NCI-H146 treated with DMSO at 0.1 percent for 48 hours (cell line): ENCODE measurements around the gene GDF11.
"Not testable (repeated sequence)": the region's sequence is repeated elsewhere in the genome, so short reads cannot be mapped to it uniquely, and the experiment has no call there.

Experiments used
- DNase-seq: peaks from one replicate; lab custom pipeline; 2025; ENCODE audit not compliant: unreplicated experiment; lab: John Stamatoyannopoulos, UW

GDF11 gene

GRCh38 chr12:55738123-55739024 lies 4.5 kb upstream of the GDF11 start:
- DNase-seq = peak; percentile 90

GRCh38 chr12:55739025-55739378 lies 3.9 kb upstream of the GDF11 start:
- no peak for DNase-seq

GRCh38 chr12:55741931-55742680 lies 816 bp upstream of the GDF11 start:
- DNase-seq = peak; percentile 7

- DNase-seq = peak; percentile 16
Observed at GRCh38 chr12:55743406-55744339, 751 bp downstream of the GDF11 start.

- DNase-seq = no peak
Observed at GRCh38 chr12:55744340-55745030, 1.6 kb downstream of the GDF11 start.

- no peak for DNase-seq
Observed at GRCh38 chr12:55745361-55746173, 2.6 kb downstream of the GDF11 start.

- no peak for DNase-seq
Observed at GRCh38 chr12:55746174-55746912, 3.4 kb downstream of the GDF11 start.

- DNase-seq = no peak
Observed at GRCh38 chr12:55746913-55747231, 4.0 kb downstream of the GDF11 start.

- DNase-seq = no peak
Observed at GRCh38 chr12:55748230-55748993, 5.5 kb downstream of the GDF11 start.

- no peak for DNase-seq
Observed at GRCh38 chr12:55755246-55755645, 12.3 kb downstream of the GDF11 start.

GRCh38 chr12:55757701-55758100 lies 14.8 kb downstream of the GDF11 start:
- no peak for DNase-seq

GRCh38 chr12:55758575-55758974 lies 15.7 kb downstream of the GDF11 start:
- not testable (repeated sequence) for DNase-seq

GRCh38 chr12:55760663-55761062 lies 17.7 kb downstream of the GDF11 start:
- DNase-seq = no peak

GRCh38 chr12:55762646-55763045 lies 19.7 kb downstream of the GDF11 start:
- DNase-seq = peak; percentile 21

GRCh38 chr12:55765736-55766290 lies 22.9 kb downstream of the GDF11 start:
- DNase-seq = no peak

GRCh38 chr12:55767156-55767555 lies 24.2 kb downstream of the GDF11 start:
- DNase-seq = no peak

- no peak for DNase-seq
Observed at GRCh38 chr12:55771736-55772135, 28.8 kb downstream of the GDF11 start.

- no peak for DNase-seq
Observed at GRCh38 chr12:55777856-55778255, 34.9 kb downstream of the GDF11 start.
